ENCODE data around the gene SLC6A3.
"Not testable (repeated sequence)": the region's sequence is repeated elsewhere in the genome, so short reads cannot be mapped to it uniquely, and the experiment has no call there.

Gene SLC6A3

GRCh38 chr5:1477341-1477740, 32.1 kb upstream of the SLC6A3 start:
- DNase-seq (ENCODE audit: low read depth) = no peak

GRCh38 chr5:1476967-1477310, 31.7 kb upstream of the SLC6A3 start:
- no peak for DNase-seq (ENCODE audit: low read depth)

GRCh38 chr5:1476181-1476966, 31.1 kb upstream of the SLC6A3 start:
- no peak for DNase-seq (ENCODE audit: low read depth)

- DNase-seq (ENCODE audit: low read depth) = not testable (repeated sequence)
Measured at GRCh38 chr5:1475544-1475900, 30.3 kb upstream of the SLC6A3 start.

- DNase-seq (ENCODE audit: low read depth) = no peak
Measured at GRCh38 chr5:1474866-1475543, 29.8 kb upstream of the SLC6A3 start.

GRCh38 chr5:1474183-1474839, 29.1 kb upstream of the SLC6A3 start:
- no peak for DNase-seq (ENCODE audit: low read depth)

- no peak for DNase-seq (ENCODE audit: low read depth)
Measured at GRCh38 chr5:1473746-1474145, 28.5 kb upstream of the SLC6A3 start.

- no peak for DNase-seq (ENCODE audit: low read depth)
Measured at GRCh38 chr5:1472964-1473628, 27.9 kb upstream of the SLC6A3 start.

GRCh38 chr5:1471997-1472963, 27.0 kb upstream of the SLC6A3 start:
- DNase-seq (ENCODE audit: low read depth) = no peak

GRCh38 chr5:1471240-1471853, 26.1 kb upstream of the SLC6A3 start:
- no peak for DNase-seq (ENCODE audit: low read depth)

- DNase-seq (ENCODE audit: low read depth) = no peak
Measured at GRCh38 chr5:1470762-1471211, 25.5 kb upstream of the SLC6A3 start.

- no peak for DNase-seq (ENCODE audit: low read depth)
Measured at GRCh38 chr5:1468629-1469527, 23.6 kb upstream of the SLC6A3 start.

GRCh38 chr5:1468247-1468612, 23.0 kb upstream of the SLC6A3 start:
- no peak for DNase-seq (ENCODE audit: low read depth)

- DNase-seq (ENCODE audit: low read depth) = no peak
Measured at GRCh38 chr5:1467341-1468246, 22.4 kb upstream of the SLC6A3 start.

- no peak for DNase-seq (ENCODE audit: low read depth)
Measured at GRCh38 chr5:1466631-1467265, 21.5 kb upstream of the SLC6A3 start.

GRCh38 chr5:1465966-1466471, 20.8 kb upstream of the SLC6A3 start:
- DNase-seq (ENCODE audit: low read depth) = no peak

GRCh38 chr5:1465117-1465516, 19.9 kb upstream of the SLC6A3 start:
- DNase-seq (ENCODE audit: low read depth) = no peak

- no peak for DNase-seq (ENCODE audit: low read depth)
Measured at GRCh38 chr5:1464511-1464910, 19.3 kb upstream of the SLC6A3 start.

All from amniotic epithelial cell (primary cell).